NT2/D1 (cell line): Measurements from ENCODE around the gene PANX2.

Experiments
- SUZ12 ChIP-seq: IDR thresholded peaks from 2 replicates; pipeline ENCODE4 v1.6.1; 2011; ENCODE audit not compliant: insufficient read length, insufficient read depth; ENCODE audit errors: extremely low read depth
- YY1 ChIP-seq: IDR thresholded peaks from 2 replicates; pipeline ENCODE4 v1.6.1; 2011; ENCODE audit not compliant: insufficient read length, insufficient read depth
- ZNF274 ChIP-seq: IDR thresholded peaks from 2 replicates; pipeline ENCODE4 v1.6.1; 2011; ENCODE audit warnings: mild to moderate bottlenecking, low read depth, low read length

- TF ChIP-seq SUZ12 (no peak), ZNF274 (no peak), YY1 (no peak)
These were observed 911 bp downstream of the PANX2 start for GRCh38 chr22:50171319-50171964.
